Measurements from ENCODE around the gene PKN3. TPM values are rescaled to one million over a fixed set of nuclear protein-coding genes. Genes with fewer than 3 reads are reported as not detected.

PKN3 gene
- total and polyA plus RNA-seq, 2 of the 13 experiments (the other 11 are each of a cell fraction or from before 2014, with no cell fraction given): 10.5 to 13.2 TPM

DNA sequence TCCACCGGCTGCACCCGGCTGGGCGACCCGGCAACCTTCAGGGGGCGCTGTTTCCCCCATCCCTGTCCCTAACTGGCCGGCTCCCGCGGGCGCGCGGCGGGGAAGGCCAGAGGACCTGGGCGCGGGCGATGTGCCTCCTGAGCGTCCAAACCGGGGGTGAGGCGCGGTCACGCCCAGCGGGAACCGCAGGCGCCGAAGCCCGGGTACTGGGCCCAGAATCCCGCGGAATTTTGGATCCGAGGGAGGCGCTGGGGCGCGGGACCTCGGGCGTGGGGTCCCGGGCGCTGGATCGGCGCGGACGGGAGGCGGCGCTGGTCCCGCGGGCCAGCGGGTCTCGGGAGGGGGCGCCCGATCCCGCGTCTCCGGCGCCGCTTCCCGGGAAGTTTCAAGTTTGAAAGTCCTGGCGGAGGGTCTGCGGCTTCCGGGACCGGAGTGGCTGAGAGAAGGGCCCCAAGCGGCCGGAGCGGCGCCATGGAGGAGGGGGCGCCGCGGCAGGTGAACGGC lies at the start of gene PKN3 (continued):
- TF ChIP-seq, protein P1, sequence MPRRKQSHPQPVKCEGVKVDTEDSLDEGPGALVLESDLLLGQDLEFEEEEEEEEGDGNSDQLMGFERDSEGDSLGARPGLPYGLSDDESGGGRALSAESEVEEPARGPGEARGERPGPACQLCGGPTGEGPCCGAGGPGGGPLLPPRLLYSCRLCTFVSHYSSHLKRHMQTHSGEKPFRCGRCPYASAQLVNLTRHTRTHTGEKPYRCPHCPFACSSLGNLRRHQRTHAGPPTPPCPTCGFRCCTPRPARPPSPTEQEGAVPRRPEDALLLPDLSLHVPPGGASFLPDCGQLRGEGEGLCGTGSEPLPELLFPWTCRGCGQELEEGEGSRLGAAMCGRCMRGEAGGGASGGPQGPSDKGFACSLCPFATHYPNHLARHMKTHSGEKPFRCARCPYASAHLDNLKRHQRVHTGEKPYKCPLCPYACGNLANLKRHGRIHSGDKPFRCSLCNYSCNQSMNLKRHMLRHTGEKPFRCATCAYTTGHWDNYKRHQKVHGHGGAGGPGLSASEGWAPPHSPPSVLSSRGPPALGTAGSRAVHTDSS (CRISPR knock-in tag; conservative IDR thresholded peaks at IDR 0.05): no peak
- TF ChIP-seq NCOA1 (CRISPR knock-in tag; IDR thresholded peaks at IDR 0.05) (peak; percentile 62; the same call in 1 of the 2 replicates), POGZ (CRISPR knock-in tag; IDR thresholded peaks at IDR 0.05) (peak; percentile 68), HDAC1 (CRISPR knock-in tag; IDR thresholded peaks at IDR 0.05) (peak; percentile 62), ELF1 (CRISPR knock-in tag; IDR thresholded peaks at IDR 0.05) (peak; percentile 68), FOXO1 (CRISPR knock-in tag; IDR thresholded peaks at IDR 0.05) (no peak), HDAC2 (CRISPR knock-in tag; IDR thresholded peaks at IDR 0.05) (no peak), MAZ (IDR thresholded peaks at IDR 0.05; ENCODE audit: borderline replicate concordance, low read depth, low read length) (0 out of 2 replicates have a peak, but pooled peaks have one; percentile 42), MAZ (CRISPR knock-in tag; IDR thresholded peaks at IDR 0.05; ENCODE audit: low read depth) (peak; percentile 89)
- TF ChIP-seq, protein P2, sequence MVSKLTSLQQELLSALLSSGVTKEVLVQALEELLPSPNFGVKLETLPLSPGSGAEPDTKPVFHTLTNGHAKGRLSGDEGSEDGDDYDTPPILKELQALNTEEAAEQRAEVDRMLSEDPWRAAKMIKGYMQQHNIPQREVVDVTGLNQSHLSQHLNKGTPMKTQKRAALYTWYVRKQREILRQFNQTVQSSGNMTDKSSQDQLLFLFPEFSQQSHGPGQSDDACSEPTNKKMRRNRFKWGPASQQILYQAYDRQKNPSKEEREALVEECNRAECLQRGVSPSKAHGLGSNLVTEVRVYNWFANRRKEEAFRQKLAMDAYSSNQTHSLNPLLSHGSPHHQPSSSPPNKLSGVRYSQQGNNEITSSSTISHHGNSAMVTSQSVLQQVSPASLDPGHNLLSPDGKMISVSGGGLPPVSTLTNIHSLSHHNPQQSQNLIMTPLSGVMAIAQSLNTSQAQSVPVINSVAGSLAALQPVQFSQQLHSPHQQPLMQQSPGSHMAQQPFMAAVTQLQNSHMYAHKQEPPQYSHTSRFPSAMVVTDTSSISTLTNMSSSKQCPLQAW (CRISPR knock-in tag; IDR thresholded peaks at IDR 0.05): 0 out of 2 replicates have a peak, but pooled peaks have one; percentile 59
- TF ChIP-seq, protein P3, sequence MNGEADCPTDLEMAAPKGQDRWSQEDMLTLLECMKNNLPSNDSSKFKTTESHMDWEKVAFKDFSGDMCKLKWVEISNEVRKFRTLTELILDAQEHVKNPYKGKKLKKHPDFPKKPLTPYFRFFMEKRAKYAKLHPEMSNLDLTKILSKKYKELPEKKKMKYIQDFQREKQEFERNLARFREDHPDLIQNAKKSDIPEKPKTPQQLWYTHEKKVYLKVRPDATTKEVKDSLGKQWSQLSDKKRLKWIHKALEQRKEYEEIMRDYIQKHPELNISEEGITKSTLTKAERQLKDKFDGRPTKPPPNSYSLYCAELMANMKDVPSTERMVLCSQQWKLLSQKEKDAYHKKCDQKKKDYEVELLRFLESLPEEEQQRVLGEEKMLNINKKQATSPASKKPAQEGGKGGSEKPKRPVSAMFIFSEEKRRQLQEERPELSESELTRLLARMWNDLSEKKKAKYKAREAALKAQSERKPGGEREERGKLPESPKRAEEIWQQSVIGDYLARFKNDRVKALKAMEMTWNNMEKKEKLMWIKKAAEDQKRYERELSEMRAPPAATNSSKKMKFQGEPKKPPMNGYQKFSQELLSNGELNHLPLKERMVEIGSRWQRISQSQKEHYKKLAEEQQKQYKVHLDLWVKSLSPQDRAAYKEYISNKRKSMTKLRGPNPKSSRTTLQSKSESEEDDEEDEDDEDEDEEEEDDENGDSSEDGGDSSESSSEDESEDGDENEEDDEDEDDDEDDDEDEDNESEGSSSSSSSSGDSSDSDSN (CRISPR knock-in tag; IDR thresholded peaks at IDR 0.05): peak; percentile 72
- TF ChIP-seq, protein P4, sequence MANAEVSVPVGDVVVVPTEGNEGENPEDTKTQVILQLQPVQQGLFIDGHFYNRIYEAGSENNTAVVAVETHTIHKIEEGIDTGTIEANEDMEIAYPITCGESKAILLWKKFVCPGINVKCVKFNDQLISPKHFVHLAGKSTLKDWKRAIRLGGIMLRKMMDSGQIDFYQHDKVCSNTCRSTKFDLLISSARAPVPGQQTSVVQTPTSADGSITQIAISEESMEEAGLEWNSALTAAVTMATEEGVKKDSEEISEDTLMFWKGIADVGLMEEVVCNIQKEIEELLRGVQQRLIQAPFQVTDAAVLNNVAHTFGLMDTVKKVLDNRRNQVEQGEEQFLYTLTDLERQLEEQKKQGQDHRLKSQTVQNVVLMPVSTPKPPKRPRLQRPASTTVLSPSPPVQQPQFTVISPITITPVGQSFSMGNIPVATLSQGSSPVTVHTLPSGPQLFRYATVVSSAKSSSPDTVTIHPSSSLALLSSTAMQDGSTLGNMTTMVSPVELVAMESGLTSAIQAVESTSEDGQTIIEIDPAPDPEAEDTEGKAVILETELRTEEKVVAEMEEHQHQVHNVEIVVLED (CRISPR knock-in tag; IDR thresholded peaks at IDR 0.05; ENCODE audit: borderline replicate concordance): peak; percentile 18; the same call in 1 of the 2 replicates
- TF ChIP-seq, protein P5, sequence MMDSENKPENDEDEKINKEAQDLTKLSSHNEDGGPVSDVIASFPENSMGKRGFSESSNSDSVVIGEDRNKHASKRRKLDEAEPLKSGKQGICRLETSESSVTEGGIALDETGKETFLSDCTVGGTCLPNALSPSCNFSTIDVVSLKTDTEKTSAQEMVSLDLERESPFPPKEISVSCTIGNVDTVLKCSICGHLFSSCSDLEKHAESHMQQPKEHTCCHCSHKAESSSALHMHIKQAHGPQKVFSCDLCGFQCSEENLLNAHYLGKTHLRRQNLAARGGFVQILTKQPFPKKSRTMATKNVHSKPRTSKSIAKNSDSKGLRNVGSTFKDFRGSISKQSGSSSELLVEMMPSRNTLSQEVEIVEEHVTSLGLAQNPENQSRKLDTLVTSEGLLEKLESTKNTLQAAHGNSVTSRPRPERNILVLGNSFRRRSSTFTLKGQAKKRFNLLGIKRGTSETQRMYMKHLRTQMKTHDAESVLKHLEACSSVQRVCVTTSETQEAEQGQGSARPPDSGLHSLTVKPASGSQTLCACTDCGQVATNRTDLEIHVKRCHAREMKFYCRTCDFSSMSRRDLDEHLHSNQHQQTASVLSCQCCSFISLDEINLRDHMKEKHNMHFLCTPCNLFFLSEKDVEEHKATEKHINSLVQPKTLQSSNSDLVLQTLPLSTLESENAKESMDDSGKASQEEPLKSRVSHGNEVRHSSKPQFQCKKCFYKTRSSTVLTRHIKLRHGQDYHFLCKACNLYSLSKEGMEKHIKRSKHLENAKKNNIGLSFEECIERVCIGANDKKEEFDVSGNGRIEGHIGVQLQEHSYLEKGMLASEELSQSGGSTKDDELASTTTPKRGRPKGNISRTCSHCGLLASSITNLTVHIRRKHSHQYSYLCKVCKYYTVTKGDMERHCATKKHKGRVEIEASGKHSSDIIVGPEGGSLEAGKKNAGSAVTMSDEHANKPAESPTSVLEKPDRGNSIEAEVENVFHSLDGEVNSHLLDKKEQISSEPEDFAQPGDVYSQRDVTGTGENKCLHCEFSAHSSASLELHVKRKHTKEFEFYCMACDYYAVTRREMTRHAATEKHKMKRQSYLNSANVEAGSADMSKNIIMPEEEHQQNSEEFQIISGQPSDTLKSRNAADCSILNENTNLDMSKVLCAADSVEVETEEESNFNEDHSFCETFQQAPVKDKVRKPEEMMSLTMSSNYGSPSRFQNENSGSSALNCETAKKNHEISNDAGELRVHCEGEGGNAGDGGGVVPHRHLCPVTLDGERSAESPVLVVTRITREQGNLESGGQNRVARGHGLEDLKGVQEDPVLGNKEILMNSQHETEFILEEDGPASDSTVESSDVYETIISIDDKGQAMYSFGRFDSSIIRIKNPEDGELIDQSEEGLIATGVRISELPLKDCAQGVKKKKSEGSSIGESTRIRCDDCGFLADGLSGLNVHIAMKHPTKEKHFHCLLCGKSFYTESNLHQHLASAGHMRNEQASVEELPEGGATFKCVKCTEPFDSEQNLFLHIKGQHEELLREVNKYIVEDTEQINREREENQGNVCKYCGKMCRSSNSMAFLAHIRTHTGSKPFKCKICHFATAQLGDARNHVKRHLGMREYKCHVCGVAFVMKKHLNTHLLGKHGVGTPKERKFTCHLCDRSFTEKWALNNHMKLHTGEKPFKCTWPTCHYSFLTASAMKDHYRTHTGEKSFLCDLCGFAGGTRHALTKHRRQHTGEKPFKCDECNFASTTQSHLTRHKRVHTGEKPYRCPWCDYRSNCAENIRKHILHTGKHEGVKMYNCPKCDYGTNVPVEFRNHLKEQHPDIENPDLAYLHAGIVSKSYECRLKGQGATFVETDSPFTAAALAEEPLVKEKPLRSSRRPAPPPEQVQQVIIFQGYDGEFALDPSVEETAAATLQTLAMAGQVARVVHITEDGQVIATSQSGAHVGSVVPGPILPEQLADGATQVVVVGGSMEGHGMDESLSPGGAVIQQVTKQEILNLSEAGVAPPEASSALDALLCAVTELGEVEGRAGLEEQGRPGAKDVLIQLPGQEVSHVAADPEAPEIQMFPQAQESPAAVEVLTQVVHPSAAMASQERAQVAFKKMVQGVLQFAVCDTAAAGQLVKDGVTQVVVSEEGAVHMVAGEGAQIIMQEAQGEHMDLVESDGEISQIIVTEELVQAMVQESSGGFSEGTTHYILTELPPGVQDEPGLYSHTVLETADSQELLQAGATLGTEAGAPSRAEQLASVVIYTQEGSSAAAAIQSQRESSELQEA (CRISPR knock-in tag; IDR thresholded peaks at IDR 0.05; ENCODE audit: not compliant biosample characterization): peak; percentile 28
